Muscle of arm (tissue), 12 donors: ENCODE measurements around the gene ZNF658. TPM values are rescaled to one million over a fixed set of nuclear protein-coding genes. Genes with fewer than 3 reads are reported as not detected.

Experiments
- polyA plus RNA-seq, 12 donors: library from polyadenylated mRNA; unstranded; fragments of 120-200 nt; gene quantifications; one replicate each; pipeline ENCODE4 v1.2.1, GENCODE V29; 2013; ENCODE audit not compliant: insufficient read length in 12 of 12

The ZNF658 gene
- polyA plus RNA-seq, 12 donors, result 2.3 to 8.9 (median 5.6) TPM; not detected in 1

Other genes with a start within 250 kb of the ZNF658 start
- not detected for gene SPATA31A3, start 91.8 kb downstream of the ZNF658 start, polyA plus RNA-seq